Amniotic epithelial cell (primary cell): ENCODE data around the gene EFHD2.

Source experiments
- DNase-seq: peaks from one replicate; pipeline ENCODE4 v3.0.0-alpha.2; 2010; ENCODE audit warnings: low read depth

EFHD2 gene

GRCh38 chr1:15476927-15477326 is 67.2 kb downstream of the EFHD2 start:
- DNase-seq = no peak

GRCh38 chr1:15477646-15478212 is 68.0 kb downstream of the EFHD2 start:
- peak; percentile 34 for DNase-seq
